Left hindlimb (tissue), 1 donor: ENCODE data around the gene MYRF.

Source experiments
- DNase-seq: peaks from one replicate; pipeline ENCODE4 v3.0.0-alpha.2; 2018

The MYRF gene

GRCh38 chr11:61828629-61829407, 76.4 kb downstream of the MYRF start:
- peak; percentile 58 for DNase-seq

GRCh38 chr11:61829806-61830205, 77.4 kb downstream of the MYRF start:
- DNase-seq: no peak

GRCh38 chr11:61830237-61831105, 78.0 kb downstream of the MYRF start:
- DNase-seq: no peak

DNA sequence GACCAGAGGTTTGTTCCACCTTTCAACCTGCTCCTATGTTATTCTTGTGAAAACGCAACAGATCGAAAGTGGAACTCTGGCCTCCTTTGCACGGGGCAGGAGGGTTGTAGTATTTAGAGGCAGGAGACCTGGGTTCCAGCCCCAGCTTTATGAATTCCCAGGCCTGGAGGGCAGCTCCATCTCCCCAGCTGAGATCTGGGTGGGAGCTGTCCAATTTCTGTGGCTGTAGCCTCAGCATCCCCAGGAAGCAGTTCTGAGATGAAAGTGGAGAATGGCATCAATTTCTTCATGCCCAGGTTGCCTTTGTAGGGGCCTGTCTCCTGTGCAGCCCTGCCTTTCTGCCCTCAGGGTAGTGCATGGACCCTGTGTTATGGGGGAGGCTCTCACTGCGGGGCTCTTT, 79.8 kb downstream of the MYRF start:
- no peak for DNase-seq

- DNase-seq: peak; percentile 18
Measured at GRCh38 chr11:61832754-61833153, 80.3 kb downstream of the MYRF start.

DNA sequence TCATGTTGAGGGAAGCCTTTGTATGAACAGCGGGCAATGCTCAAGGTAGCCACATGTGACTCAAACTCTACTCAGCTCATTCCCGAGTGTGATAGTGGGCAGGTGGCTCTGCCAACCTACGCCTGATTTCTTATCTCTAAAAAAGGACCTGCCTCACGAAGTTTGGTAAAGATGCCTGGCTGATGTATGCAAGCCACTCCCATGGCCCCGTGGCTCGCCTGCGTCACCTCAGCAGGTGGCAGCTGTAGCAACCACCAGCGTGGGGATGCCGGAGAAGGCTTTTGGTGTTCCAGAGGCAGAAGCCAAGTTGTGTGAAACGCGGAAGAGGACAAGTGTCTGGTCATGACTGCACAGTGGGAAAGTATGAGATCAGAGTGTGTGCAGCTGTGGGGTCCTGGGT, 81.0 kb downstream of the MYRF start:
- peak; percentile 24 for DNase-seq

DNA sequence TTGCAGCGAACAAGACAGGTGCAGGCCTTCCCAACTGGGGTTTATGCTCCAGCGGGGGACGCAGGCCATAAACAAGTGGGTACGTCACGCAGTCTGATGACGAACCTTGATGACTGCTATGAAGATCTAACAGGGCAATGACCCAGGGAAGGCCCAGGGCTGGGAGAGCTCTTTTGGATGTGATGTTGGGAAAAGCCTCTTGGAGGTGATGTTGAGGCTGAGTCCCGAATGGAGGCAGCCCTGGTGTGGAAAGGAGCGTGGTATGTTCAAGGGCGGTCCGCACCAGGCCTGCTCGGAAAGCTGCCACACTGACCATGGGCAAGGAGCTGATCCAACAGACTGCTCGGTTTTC, 81.5 kb downstream of the MYRF start:
- peak; percentile 21 for DNase-seq

- peak; percentile 72 for DNase-seq
Measured at GRCh38 chr11:61834278-61835048, 82.0 kb downstream of the MYRF start.

- DNase-seq: no peak
Measured at GRCh38 chr11:61836193-61836592, 83.8 kb downstream of the MYRF start.

DNA sequence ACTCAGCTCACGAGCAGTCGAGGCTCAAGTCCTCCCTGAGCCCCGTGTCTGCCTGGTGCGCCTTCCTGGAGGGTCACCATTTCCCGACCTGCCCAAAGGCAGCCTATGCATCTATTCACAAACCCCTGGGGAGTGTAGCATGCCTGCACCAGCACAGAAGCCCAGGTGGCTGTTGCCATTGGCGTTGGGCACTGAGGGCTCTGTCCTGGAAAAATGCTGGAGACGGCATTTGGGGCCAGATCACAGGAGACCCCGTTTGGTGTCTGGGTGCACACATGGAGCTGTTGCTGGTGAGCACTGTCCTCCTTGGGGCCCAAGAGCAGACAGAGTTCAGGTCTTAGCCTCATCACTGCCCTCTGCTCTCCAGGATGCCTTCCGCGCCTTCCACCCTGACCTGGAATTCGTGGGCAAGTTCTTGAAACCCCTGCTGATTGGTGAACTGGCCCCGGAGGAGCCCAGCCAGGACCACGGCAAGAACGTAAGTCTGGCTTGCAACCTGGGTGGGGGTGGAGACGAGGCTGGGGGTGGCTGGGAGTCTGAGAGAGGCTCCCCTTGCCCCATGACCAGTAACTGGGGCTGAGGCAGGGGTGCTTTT, 85.1 kb downstream of the MYRF start:
- peak; percentile 7 for DNase-seq
